WTC11 (cell line): ENCODE data around the gene ATP7A. TPM values are rescaled to one million over a fixed set of nuclear protein-coding genes. Genes with fewer than 3 reads are reported as not detected.
A peak's percentile ranks its signal among the peaks of the same experiment; 100 is the strongest.

Source experiments
- ATAC-seq: fragments of 200-7000 bp; cut with Tn5 transposase; 2 replicates; pipeline ENCODE4 v1.10.0; 2021; ENCODE audit warnings: mild to moderate bottlenecking, moderate library complexity
- Bru-seq: library from RNA; stranded (reverse); fragments of 400-500 nt; gene quantifications from one replicate; lab custom pipeline; 2021; lab: Mats Ljungman, UMichigan
- CTCF ChIA-PET: fragments of 300-600 bp; sonication (Branson Sonifier 250); formaldehyde crosslinking; loops from one replicate; lab custom pipeline; 2021; ENCODE audit warnings: antibody characterized with exemption; lab: Charles Lee
- POLR2A ChIA-PET: fragments of 350-600 bp; sonication (Branson Sonifier 250); formaldehyde crosslinking; loops from one replicate; lab custom pipeline; 2021; ENCODE audit warnings: antibody characterized with exemption; lab: Charles Lee
- DNase-seq: peaks from one replicate; pipeline ENCODE4 v3.0.0; 2021; ENCODE audit warnings: low spot score
- H3K27ac Mint-ChIP-seq: 2 replicates; pipeline ENCODE4 v1.8.0; 2021; ENCODE audit warnings: mixed read lengths
- H3K27me3 Mint-ChIP-seq: 2 replicates; pipeline ENCODE4 v1.8.0; 2021; ENCODE audit warnings: low read depth, mild to moderate bottlenecking, moderate library complexity, mixed read lengths
- H3K36me3 Mint-ChIP-seq: 2 replicates; pipeline ENCODE4 v1.8.0; 2021; ENCODE audit warnings: mixed read lengths
- H3K4me1 Mint-ChIP-seq: 2 replicates; pipeline ENCODE4 v1.8.0; 2022; ENCODE audit warnings: mixed read lengths
- H3K4me3 Mint-ChIP-seq: 2 replicates; pipeline ENCODE4 v1.8.0; 2021; ENCODE audit warnings: mild to moderate bottlenecking, moderate library complexity, mixed read lengths
- H3K9me3 Mint-ChIP-seq: 2 replicates; pipeline ENCODE4 v1.8.0; 2021; ENCODE audit warnings: mixed read lengths
- CBFB ChIP-seq: sonication (generic); formaldehyde crosslinking; IDR thresholded peaks from 2 replicates; pipeline ENCODE4 v1.8.1; 2022; ENCODE audit warnings: mild to moderate bottlenecking, low read depth, missing genetic modification reagents
- ESRRA ChIP-seq: sonication (generic); formaldehyde crosslinking; IDR thresholded peaks from 2 replicates; pipeline ENCODE4 v1.8.1; 2022; ENCODE audit warnings: mild to moderate bottlenecking, missing genetic modification reagents, borderline replicate concordance
- ETV6 ChIP-seq: sonication (generic); formaldehyde crosslinking; IDR thresholded peaks from 2 replicates; pipeline ENCODE4 v1.8.1; 2022; ENCODE audit warnings: mild to moderate bottlenecking, missing genetic modification reagents
- NFATC4 ChIP-seq: fragments of 250-450 bp; sonication (Bioruptor Pico); IDR thresholded peaks from 2 replicates; pipeline ENCODE4 v1.9.0; 2021; ENCODE audit warnings: mild to moderate bottlenecking
- NR3C1 ChIP-seq: sonication (generic); formaldehyde crosslinking; conservative IDR thresholded peaks from 2 replicates; pipeline ENCODE4 v1.8.1; 2023; ENCODE audit warnings: low read depth, mild to moderate bottlenecking, missing genetic modification reagents
- PRRX2 ChIP-seq: fragments of 250-450 bp; sonication (Bioruptor Pico); IDR thresholded peaks from 2 replicates; pipeline ENCODE4 v1.8.0; 2021; ENCODE audit warnings: mild to moderate bottlenecking
- SMAD3 ChIP-seq: sonication (generic); formaldehyde crosslinking; IDR thresholded peaks from 2 replicates; pipeline ENCODE4 v1.8.0; 2022; ENCODE audit warnings: missing genetic modification reagents, mild to moderate bottlenecking, borderline replicate concordance
- ZNF396 ChIP-seq: fragments of 250-450 bp; sonication (Bioruptor Pico); IDR thresholded peaks from 2 replicates; pipeline ENCODE4 v1.8.0; 2021; ENCODE audit warnings: mild to moderate bottlenecking, moderate library complexity, borderline replicate concordance
- long read RNA-seq, 3 experiments: library from RNA in 1 of 3; library from capped mRNA in 1 of 3; library from polyadenylated mRNA in 1 of 3; unstranded in 2 of 3; stranded (forward) in 1 of 3; transcript quantifications; one replicate each; pipeline ENCODE4 v2.0.0, GENCODE V29; 2021
- total RNA-seq: library from RNA; stranded (reverse); gene quantifications from 3 replicates; pipeline ENCODE4 v1.2.3, GENCODE V29; 2021
- TF ChIP-seq, protein P1 (sequence below): sonication (generic); formaldehyde crosslinking; IDR thresholded peaks from 2 replicates; pipeline ENCODE4 v1.8.0; 2022; ENCODE audit warnings: missing genetic modification reagents
- TF ChIP-seq, protein P2 (sequence below): sonication (generic); formaldehyde crosslinking; IDR thresholded peaks from 2 replicates; pipeline ENCODE4 v1.8.0; 2023; ENCODE audit warnings: missing genetic modification reagents, mild to moderate bottlenecking, borderline replicate concordance
- TF ChIP-seq, protein P3 (sequence below): sonication (generic); formaldehyde crosslinking; IDR thresholded peaks from 2 replicates; pipeline ENCODE4 v1.8.1; 2023; ENCODE audit warnings: mild to moderate bottlenecking, moderate library complexity, missing genetic modification reagents
- TF ChIP-seq, protein P4 (sequence below): fragments of 250-450 bp; sonication (Bioruptor Pico); conservative IDR thresholded peaks from 2 replicates; pipeline ENCODE4 v1.9.0; 2021; ENCODE audit warnings: mild to moderate bottlenecking
- TF ChIP-seq, protein P5 (sequence below): sonication (generic); formaldehyde crosslinking; IDR thresholded peaks from 2 replicates; pipeline ENCODE4 v1.8.0; 2022; ENCODE audit warnings: mild to moderate bottlenecking, missing genetic modification reagents
- TF ChIP-seq, protein P6 (sequence below): sonication (generic); formaldehyde crosslinking; IDR thresholded peaks from 2 replicates; pipeline ENCODE4 v1.8.0; 2022; ENCODE audit warnings: mild to moderate bottlenecking, missing genetic modification reagents
- TF ChIP-seq, protein P7 (sequence below): sonication (generic); formaldehyde crosslinking; IDR thresholded peaks from 2 replicates; pipeline ENCODE4 v1.8.0; 2022; ENCODE audit warnings: mild to moderate bottlenecking, missing genetic modification reagents
- TF ChIP-seq, protein P8 (sequence below): sonication (generic); formaldehyde crosslinking; IDR thresholded peaks from 2 replicates; pipeline ENCODE4 v1.8.1; 2023; ENCODE audit warnings: mild to moderate bottlenecking, missing genetic modification reagents, moderate library complexity

Gene ATP7A
- total RNA-seq (2.7 to 3.4 TPM (median 2.8 TPM) in 3 replicates), Bru-seq, nascent RNA (percentile 53 among the genes with signal in this experiment)
- long read RNA-seq, experiment 1, full-length matches to known transcripts, result 3 of 14 reads
- long read RNA-seq, experiment 1, partial matches to known transcripts, result 3 of 14 reads
- long read RNA-seq, experiment 1, other reads (novel, unspliced or antisense), result 8 of 14 reads
- long read RNA-seq, experiment 2, partial matches to known transcripts, result 0 of 2 reads
- long read RNA-seq, experiment 2, other reads (novel, unspliced or antisense), result 2 of 2 reads
- long read RNA-seq, experiment 3, partial matches to known transcripts, result 1 of 1 reads
- long read RNA-seq, experiment 3, other reads (novel, unspliced or antisense), result 0 of 1 reads

DNA sequence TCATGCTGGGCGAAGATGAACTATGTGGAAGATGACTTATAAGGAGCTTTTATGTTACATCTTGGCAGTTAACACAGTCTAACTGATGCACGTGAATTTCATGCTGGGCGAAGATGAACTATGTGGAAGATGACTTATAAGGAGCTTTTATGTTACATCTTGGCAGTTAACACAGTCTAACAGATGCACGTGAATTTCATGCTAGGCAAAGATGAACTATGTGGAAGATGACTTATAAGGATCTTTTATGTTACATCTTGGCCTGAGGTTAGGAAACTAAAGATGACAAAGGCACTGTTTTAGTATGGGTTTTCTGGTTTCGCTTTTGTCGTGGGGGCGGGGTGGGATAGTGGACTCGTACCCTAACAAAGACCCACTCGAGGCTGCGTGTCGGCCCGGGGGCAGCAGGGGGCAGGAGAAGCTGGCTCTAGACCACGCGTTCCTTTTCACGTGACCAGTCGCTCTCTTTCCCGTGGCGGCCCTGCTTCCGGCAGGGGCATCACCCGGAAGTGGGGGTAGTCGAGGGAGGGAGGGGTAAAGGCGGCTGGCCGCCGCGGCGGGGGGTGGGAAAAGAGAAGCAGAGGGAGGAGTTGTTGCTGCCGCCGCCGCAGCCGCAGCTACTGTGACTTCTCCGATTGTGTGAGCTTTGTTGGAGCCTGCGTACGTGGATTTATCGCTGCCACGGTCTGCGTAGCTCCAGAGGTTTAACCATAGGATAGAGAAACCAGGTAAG, at the start of gene ATP7A:
Gene ATP7A, plus strand, starts transcription at position 586 of the 733 bp plus-strand sequence. CDS start 60,949 bp downstream, outside the sequence.
- POLR2A ChIA-PET, result interaction anchor here (1.8 kb wide), 1 partner anchor 10 kb away, joined by 13 read pairs; the partner anchor contains the start of gene COX7B
- no peaks in the 10 kb centered on the region for H3K9me3 Mint-ChIP-seq
- H3K4me1 Mint-ChIP-seq, result peaks cover 5% of the 10 kb centered on the region; the same call in 1 of the 2 replicates

DNA sequence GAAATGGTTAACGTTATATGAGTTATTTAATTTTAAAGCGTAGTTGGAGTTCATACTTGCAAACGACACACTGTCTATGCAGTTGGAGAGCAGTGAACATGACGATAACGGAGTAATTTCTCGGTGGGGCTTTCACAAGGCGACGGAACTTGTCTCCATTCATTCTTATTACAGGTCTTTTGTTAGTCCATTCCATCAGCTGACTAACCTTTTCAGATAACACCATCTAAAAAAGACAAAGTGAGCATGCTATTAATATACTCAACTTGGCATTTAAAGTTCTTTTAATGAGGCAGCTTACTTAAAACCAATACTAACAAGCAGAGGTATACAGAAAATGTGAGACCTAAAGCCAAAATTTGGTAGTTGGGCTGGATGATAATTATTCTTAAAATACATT, 35.1 kb upstream of the ATP7A start:
- Mint-ChIP-seq H3K4me3 (no peak overlapping the region), H3K27ac (no peak overlapping the region), H3K36me3 (peaks cover 18% of the 10 kb centered on the region), H3K4me1 (no peaks in the 10 kb centered on the region), H3K27me3 (no peaks in the 10 kb centered on the region), H3K9me3 (no peaks in the 10 kb centered on the region)
- ATAC-seq (no peak), DNase-seq (no peak)
- ChIA-PET CTCF (no interaction called here), POLR2A (no interaction called here)
- TF ChIP-seq NR3C1 (CRISPR knock-in tag), result no peak
- TF ChIP-seq, protein P1, sequence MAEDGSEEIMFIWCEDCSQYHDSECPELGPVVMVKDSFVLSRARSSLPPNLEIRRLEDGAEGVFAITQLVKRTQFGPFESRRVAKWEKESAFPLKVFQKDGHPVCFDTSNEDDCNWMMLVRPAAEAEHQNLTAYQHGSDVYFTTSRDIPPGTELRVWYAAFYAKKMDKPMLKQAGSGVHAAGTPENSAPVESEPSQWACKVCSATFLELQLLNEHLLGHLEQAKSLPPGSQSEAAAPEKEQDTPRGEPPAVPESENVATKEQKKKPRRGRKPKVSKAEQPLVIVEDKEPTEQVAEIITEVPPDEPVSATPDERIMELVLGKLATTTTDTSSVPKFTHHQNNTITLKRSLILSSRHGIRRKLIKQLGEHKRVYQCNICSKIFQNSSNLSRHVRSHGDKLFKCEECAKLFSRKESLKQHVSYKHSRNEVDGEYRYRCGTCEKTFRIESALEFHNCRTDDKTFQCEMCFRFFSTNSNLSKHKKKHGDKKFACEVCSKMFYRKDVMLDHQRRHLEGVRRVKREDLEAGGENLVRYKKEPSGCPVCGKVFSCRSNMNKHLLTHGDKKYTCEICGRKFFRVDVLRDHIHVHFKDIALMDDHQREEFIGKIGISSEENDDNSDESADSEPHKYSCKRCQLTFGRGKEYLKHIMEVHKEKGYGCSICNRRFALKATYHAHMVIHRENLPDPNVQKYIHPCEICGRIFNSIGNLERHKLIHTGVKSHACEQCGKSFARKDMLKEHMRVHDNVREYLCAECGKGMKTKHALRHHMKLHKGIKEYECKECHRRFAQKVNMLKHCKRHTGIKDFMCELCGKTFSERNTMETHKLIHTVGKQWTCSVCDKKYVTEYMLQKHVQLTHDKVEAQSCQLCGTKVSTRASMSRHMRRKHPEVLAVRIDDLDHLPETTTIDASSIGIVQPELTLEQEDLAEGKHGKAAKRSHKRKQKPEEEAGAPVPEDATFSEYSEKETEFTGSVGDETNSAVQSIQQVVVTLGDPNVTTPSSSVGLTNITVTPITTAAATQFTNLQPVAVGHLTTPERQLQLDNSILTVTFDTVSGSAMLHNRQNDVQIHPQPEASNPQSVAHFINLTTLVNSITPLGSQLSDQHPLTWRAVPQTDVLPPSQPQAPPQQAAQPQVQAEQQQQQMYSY (CRISPR knock-in tag), result no peak
- TF ChIP-seq, protein P2, sequence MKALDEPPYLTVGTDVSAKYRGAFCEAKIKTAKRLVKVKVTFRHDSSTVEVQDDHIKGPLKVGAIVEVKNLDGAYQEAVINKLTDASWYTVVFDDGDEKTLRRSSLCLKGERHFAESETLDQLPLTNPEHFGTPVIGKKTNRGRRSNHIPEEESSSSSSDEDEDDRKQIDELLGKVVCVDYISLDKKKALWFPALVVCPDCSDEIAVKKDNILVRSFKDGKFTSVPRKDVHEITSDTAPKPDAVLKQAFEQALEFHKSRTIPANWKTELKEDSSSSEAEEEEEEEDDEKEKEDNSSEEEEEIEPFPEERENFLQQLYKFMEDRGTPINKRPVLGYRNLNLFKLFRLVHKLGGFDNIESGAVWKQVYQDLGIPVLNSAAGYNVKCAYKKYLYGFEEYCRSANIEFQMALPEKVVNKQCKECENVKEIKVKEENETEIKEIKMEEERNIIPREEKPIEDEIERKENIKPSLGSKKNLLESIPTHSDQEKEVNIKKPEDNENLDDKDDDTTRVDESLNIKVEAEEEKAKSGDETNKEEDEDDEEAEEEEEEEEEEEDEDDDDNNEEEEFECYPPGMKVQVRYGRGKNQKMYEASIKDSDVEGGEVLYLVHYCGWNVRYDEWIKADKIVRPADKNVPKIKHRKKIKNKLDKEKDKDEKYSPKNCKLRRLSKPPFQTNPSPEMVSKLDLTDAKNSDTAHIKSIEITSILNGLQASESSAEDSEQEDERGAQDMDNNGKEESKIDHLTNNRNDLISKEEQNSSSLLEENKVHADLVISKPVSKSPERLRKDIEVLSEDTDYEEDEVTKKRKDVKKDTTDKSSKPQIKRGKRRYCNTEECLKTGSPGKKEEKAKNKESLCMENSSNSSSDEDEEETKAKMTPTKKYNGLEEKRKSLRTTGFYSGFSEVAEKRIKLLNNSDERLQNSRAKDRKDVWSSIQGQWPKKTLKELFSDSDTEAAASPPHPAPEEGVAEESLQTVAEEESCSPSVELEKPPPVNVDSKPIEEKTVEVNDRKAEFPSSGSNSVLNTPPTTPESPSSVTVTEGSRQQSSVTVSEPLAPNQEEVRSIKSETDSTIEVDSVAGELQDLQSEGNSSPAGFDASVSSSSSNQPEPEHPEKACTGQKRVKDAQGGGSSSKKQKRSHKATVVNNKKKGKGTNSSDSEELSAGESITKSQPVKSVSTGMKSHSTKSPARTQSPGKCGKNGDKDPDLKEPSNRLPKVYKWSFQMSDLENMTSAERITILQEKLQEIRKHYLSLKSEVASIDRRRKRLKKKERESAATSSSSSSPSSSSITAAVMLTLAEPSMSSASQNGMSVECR (CRISPR knock-in tag), result no peak
- TF ChIP-seq CBFB, result no peak
- TF ChIP-seq, protein P3, sequence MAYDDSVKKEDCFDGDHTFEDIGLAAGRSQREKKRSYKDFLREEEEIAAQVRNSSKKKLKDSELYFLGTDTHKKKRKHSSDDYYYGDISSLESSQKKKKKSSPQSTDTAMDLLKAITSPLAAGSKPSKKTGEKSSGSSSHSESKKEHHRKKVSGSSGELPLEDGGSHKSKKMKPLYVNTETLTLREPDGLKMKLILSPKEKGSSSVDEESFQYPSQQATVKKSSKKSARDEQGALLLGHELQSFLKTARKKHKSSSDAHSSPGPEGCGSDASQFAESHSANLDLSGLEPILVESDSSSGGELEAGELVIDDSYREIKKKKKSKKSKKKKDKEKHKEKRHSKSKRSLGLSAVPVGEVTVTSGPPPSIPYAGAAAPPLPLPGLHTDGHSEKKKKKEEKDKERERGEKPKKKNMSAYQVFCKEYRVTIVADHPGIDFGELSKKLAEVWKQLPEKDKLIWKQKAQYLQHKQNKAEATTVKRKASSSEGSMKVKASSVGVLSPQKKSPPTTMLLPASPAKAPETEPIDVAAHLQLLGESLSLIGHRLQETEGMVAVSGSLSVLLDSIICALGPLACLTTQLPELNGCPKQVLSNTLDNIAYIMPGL (CRISPR knock-in tag), result no peak
- TF ChIP-seq, protein P4, sequence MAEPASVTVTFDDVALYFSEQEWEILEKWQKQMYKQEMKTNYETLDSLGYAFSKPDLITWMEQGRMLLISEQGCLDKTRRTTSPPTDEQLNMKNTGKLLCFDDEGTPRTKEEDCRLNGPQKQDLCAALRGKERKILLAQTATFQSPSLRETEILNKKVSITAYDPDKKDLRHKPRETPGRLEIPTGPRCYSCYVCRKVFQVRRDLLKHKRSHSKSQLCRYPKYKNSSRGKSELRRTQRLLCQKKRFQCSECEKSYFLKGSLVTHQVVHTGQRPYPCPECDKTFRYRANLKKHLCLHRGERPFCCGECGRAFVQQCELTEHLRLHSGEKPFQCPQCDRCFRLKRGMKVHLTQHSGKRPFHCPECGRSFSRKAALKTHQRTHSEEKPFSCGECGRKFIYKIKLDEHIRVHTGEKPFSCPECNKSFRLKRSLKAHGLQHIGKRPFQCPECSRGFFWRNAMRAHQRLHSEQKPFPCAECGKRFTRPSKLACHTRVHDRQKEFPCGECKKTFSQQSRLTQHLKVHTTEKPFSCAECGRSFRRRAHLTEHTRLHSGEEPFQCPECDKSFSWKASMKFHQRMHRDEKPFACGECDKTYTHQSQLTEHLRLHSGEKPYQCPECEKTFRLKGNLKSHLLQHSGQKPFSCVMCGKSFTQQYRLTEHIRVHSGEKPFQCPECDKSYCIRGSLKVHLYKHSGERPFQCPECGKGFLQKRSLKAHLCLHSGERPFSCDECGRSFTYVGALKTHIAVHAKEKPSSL (CRISPR knock-in tag), result no peak
- TF ChIP-seq PRRX2 (CRISPR knock-in tag), result no peak

More for the DNA sequence above, at the start of gene ATP7A:
- peak within 1 kb of the TSS; percentile 94 for H3K4me3 Mint-ChIP-seq
- DNase-seq, result peak; percentile 78
- no peak for TF ChIP-seq ESRRA (CRISPR knock-in tag)
- TF ChIP-seq SMAD3 (CRISPR knock-in tag), result no peak
- TF ChIP-seq, protein P5, sequence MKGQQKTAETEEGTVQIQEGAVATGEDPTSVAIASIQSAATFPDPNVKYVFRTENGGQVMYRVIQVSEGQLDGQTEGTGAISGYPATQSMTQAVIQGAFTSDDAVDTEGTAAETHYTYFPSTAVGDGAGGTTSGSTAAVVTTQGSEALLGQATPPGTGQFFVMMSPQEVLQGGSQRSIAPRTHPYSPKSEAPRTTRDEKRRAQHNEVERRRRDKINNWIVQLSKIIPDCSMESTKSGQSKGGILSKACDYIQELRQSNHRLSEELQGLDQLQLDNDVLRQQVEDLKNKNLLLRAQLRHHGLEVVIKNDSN (CRISPR knock-in tag), result peak; percentile 82
- TF ChIP-seq, protein P6, sequence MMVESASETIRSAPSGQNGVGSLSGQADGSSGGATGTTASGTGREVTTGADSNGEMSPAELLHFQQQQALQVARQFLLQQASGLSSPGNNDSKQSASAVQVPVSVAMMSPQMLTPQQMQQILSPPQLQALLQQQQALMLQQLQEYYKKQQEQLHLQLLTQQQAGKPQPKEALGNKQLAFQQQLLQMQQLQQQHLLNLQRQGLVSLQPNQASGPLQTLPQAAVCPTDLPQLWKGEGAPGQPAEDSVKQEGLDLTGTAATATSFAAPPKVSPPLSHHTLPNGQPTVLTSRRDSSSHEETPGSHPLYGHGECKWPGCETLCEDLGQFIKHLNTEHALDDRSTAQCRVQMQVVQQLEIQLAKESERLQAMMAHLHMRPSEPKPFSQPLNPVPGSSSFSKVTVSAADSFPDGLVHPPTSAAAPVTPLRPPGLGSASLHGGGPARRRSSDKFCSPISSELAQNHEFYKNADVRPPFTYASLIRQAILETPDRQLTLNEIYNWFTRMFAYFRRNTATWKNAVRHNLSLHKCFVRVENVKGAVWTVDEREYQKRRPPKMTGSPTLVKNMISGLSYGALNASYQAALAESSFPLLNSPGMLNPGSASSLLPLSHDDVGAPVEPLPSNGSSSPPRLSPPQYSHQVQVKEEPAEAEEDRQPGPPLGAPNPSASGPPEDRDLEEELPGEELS (CRISPR knock-in tag), result no peak
- no peak for TF ChIP-seq ZNF396 (CRISPR knock-in tag)
- TF ChIP-seq, protein P7, sequence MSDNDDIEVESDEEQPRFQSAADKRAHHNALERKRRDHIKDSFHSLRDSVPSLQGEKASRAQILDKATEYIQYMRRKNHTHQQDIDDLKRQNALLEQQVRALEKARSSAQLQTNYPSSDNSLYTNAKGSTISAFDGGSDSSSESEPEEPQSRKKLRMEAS, result peak; percentile 70; the same call in 1 of the 2 replicates
- no peak for TF ChIP-seq CBFB
- TF ChIP-seq, protein P8, sequence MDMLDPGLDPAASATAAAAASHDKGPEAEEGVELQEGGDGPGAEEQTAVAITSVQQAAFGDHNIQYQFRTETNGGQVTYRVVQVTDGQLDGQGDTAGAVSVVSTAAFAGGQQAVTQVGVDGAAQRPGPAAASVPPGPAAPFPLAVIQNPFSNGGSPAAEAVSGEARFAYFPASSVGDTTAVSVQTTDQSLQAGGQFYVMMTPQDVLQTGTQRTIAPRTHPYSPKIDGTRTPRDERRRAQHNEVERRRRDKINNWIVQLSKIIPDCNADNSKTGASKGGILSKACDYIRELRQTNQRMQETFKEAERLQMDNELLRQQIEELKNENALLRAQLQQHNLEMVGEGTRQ (CRISPR knock-in tag), result peak; percentile 90
- TF ChIP-seq NFATC4 (CRISPR knock-in tag), result no peak
- TF ChIP-seq ETV6 (CRISPR knock-in tag), result peak; percentile 42
- no peaks in the 10 kb centered on the region for H3K27me3 Mint-ChIP-seq
- CTCF ChIA-PET, result interaction anchor here (0.8 to 1.5 kb wide), 5 partner anchors 11 to 182 kb away, joined by 3 to 7 read pairs (median 5); partner anchors contain the start of gene COX7B
- ATAC-seq, result peak; percentile 94
- H3K36me3 Mint-ChIP-seq, result no peaks in the 10 kb centered on the region
- H3K27ac Mint-ChIP-seq, result peak within 1 kb of the TSS; percentile 96
